ENCODE data around the gene RFFL.

The RFFL gene

DNA sequence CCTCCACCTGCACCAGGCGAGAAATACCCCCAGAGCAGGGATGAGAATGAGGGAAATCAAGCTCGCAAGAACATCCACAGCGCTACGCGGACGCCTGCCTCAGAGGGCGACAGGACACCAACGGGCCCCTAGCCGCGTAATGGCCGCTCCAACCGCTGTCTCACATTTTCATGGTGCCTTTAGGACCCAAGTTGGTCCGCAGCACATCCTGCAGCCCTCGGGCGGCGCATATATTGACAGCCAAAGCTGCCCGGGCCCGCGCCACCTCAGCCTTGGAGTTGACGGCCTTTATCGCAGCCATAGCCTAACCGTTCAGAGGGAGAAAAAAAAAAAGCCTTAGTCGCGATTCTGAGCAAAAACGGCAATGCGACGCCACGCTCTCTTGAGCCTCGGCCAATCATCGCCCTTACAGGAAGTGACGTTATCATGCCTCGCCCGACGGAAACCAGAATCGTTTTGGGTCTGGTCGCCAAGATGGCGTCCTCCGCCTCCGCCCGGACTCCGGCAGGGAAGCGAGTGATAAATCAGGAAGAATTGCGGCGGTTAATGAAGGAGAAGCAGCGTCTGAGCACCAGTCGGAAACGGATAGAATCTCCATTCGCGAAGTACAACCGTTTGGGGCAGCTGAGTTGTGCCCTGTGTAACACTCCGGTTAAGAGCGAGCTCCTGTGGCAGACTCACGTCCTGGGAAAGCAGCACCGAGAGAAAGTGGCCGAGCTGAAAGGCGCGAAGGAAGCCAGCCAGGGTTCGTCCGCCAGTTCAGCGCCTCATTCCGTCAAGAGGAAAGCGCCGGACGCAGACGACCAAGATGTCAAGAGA, 102.2 kb downstream of the RFFL start, which contains the start of the genes CCT6B and ZNF830:
CCT6B (minus strand) TSS at position 368 of the 819 bp plus-strand sequence; CDS start at position 301, 67 bp downstream.
ZNF830 (plus strand) TSS at position 448 of the 819 bp plus-strand sequence; CDS start at position 475, 27 bp downstream.
- DNase-seq (ENCODE audit: low read depth), result peak; percentile 86

GRCh38 chr17:34958438-34958837, 105.1 kb downstream of the RFFL start:
- no peak for DNase-seq (ENCODE audit: low read depth)
